A549 (cell line): ENCODE results near the gene KMT2D.

Source experiments
- CHD2 ChIP-seq: fragments of 150-350 bp; IDR thresholded peaks from 2 replicates; pipeline ENCODE4 v1.6.1; 2014; ENCODE audit warnings: low read length; ENCODE audit not compliant: partially characterized antibody
- POLR2A ChIP-seq: IDR thresholded peaks from 2 replicates; pipeline ENCODE4 v1.6.1; 2012; ENCODE audit warnings: mild to moderate bottlenecking, low read length
- RAD21 ChIP-seq, 2 experiments: fragments of >200 bp in 1 of 2; sonication (Bioruptor Twin) in 1 of 2; formaldehyde crosslinking in 1 of 2; IDR thresholded peaks in 1 of 2; conservative IDR thresholded peaks in 1 of 2; 2 replicates in 1 of 2; 3 replicates in 1 of 2; pipeline ENCODE4 v1.6.1; 2012 to 2018; ENCODE audit warnings: inconsistent platforms in 1 of 2

DNA sequence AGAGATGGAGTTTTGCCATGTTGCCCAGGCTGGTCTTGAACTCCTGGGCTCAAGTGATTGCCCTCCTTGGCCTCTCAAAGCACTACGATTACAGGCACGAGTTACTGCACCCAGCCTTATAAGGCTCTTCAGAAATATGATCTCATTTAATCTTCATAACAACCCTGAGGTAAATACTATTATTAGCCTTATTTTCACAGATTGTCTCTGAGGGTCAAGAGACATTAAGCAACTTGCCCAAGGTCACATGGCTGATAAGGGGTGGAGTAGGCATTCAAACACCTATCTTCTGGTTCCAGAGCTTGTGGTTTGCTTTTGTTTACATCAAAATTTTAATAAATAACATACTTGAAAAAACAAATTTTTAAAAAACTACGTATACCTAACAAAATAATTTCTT, 47.2 kb downstream of the KMT2D start:
- TF ChIP-seq POLR2A (no peak), RAD21 (conservative IDR thresholded peaks at IDR 0.05 in 1 of 2, IDR thresholded peaks at IDR 0.05 in 1 of 2) (no peak), CHD2 (no peak)
